ENCODE data around the gene ATAD3C. TPM values are rescaled to one million over a fixed set of nuclear protein-coding genes. Genes with fewer than 3 reads are reported as not detected.
"Not testable (repeated sequence)": the region's sequence is repeated elsewhere in the genome, so short reads cannot be mapped to it uniquely, and the experiment has no call there.

Gene ATAD3C
- total RNA-seq, 1 experiment from 2014 or later: 1.4 TPM

DNA sequence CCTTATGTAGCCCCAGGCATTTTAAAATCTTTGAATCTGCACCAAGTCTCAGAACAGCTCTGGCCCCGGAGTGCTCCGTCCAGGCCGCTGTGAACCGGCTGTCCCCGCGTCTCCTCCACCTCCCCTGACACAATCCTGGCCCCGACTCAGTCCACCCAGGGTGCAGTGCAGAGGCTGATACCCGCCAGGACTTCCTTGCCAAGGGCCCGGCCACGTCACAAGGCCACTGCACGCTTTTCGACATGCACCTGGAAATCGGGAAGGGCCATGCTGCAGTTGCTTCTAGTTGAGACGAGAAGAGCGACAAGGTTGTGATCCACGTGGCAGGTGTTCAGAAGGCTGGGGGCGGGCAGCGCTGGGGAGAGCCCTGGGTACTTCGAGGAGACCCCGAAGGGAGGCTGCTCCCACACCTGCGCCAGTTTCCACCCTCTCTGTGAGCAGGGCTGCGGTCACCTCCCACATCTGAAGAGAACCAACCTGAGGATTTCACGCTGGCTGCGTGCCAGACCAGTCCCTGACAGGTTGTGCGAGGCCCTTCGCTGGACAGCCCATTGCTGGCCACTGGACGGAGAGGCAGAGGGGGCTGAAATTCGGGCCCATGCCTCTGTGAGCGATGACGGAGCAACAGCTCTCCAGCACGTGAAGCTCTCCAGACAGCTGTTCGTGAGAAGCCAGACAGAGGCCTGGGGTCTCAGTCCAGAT is 7.3 kb upstream of the ATAD3C start:
- intact Hi-C loops (cut with micrococcal nuclease): no loop called here
- no peaks in the 10 kb centered on the region for H3F3A ChIP-seq (ENCODE audit: low read length, unreplicated experiment)

DNA sequence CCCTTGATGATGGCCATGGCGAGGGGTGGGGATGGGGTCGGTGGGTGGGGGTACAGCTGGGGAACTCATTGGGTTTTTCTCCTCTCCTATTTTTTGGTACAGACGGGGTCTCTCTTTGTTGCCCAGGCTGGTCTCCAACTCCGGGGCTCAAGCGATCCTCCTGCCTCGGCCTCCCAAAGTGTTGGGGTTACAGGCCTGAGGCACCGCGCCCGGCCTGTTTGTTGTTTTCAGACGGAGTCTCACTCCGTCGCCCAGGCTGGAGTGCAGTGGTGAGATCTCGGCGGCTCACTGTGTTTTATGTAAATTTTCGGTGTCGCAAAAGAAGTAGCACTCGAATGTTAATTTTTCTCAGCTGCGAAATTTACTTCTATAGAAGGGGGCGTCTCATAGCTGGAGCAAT is 2.9 kb upstream of the ATAD3C start:
- H4K20me1 ChIP-seq (ENCODE audit: low read length); H3K27ac ChIP-seq (ENCODE audit: low read length); DNase-seq; BruUV-seq (replicated peaks); H3K9me2 ChIP-seq (replicated peaks; ENCODE audit: low read length); H3K9ac ChIP-seq (ENCODE audit: low read length); H2AFZ ChIP-seq (ENCODE audit: low read length); H3K27me3 ChIP-seq (ENCODE audit: low read length); intact Hi-C loops (cut with micrococcal nuclease); ATAC-seq; H3F3A ChIP-seq (ENCODE audit: low read length, unreplicated experiment); H3K36me3 ChIP-seq (ENCODE audit: low read depth, low read length); CTCF ChIA-PET; H3K79me2 ChIP-seq (ENCODE audit: low read length); H3K4me1 ChIP-seq (ENCODE audit: insufficient read depth, low read length); H3K4me3 ChIP-seq (ENCODE audit: low read length); POLR2A ChIA-PET (ENCODE audit: unreplicated experiment); H3K9me3 ChIP-seq (ENCODE audit: low read length); H3K4me2 ChIP-seq (ENCODE audit: low read length): not testable (repeated sequence)

More for the DNA sequence above, 7.3 kb upstream of the ATAD3C start:
- Histone ChIP-seq H3K27ac (ENCODE audit: low read length) (no peak overlapping the region), H3K27me3 (ENCODE audit: low read length) (no peaks in the 10 kb centered on the region), H3K4me1 (ENCODE audit: insufficient read depth, low read length) (no peaks in the 10 kb centered on the region), H3K9me2 (replicated peaks; ENCODE audit: low read length) (no peaks in the 10 kb centered on the region), H2AFZ (ENCODE audit: low read length) (no peak overlapping the region), H3K4me3 (ENCODE audit: low read length) (no peak overlapping the region), H3K9me3 (ENCODE audit: low read length) (no peaks in the 10 kb centered on the region), H3K4me2 (ENCODE audit: low read length) (no peak overlapping the region), H3K36me3 (ENCODE audit: low read depth, low read length) (no peaks in the 10 kb centered on the region), H3K9ac (ENCODE audit: low read length) (no peak overlapping the region), H4K20me1 (ENCODE audit: low read length) (no peaks in the 10 kb centered on the region), H3K79me2 (ENCODE audit: low read length) (no peaks in the 10 kb centered on the region)
- TF ChIP-seq EZH2 (IDR thresholded peaks at IDR 0.05; ENCODE audit: low read length, unreplicated experiment) (no peak), EZH2phosphoT487 (IDR thresholded peaks at IDR 0.05; ENCODE audit: borderline replicate concordance, low read length) (no peak)
- TF ChIP-seq, protein P1, sequence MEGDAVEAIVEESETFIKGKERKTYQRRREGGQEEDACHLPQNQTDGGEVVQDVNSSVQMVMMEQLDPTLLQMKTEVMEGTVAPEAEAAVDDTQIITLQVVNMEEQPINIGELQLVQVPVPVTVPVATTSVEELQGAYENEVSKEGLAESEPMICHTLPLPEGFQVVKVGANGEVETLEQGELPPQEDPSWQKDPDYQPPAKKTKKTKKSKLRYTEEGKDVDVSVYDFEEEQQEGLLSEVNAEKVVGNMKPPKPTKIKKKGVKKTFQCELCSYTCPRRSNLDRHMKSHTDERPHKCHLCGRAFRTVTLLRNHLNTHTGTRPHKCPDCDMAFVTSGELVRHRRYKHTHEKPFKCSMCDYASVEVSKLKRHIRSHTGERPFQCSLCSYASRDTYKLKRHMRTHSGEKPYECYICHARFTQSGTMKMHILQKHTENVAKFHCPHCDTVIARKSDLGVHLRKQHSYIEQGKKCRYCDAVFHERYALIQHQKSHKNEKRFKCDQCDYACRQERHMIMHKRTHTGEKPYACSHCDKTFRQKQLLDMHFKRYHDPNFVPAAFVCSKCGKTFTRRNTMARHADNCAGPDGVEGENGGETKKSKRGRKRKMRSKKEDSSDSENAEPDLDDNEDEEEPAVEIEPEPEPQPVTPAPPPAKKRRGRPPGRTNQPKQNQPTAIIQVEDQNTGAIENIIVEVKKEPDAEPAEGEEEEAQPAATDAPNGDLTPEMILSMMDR (conservative IDR thresholded peaks at IDR 0.05; ENCODE audit: low read depth, low read length): no peak
- CTCF ChIA-PET: interaction anchor here (0.6 to 1.6 kb wide), 3 partner anchors 16 to 62 kb away, joined by 3 to 6 read pairs (median 3); no protein-coding TSS in a partner anchor
- DNase-seq (no peak), ATAC-seq (no peak)
- no TSS peak for BruUV-seq (replicated peaks)
- POLR2A ChIA-PET (ENCODE audit: unreplicated experiment): no interaction called here

DNA sequence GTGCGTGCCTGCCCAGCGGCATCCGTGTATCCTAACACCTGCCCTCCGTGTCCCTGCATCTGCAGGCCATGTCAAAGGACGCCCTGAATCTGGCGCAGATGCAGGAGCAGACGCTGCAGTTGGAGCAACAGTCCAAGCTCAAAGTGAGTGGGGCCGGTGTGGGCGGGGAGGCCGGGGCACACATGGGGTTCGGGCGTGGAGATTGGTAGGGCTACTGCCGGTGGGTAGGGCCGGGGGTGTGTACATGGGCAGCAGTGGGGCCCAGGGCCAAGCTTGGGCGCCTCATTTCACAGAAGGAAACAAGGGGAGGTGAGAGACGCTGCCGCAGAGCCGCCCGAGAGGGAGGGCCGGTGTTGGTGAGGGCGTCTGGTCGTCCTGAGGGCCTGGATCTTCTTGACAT is 1.1 kb downstream of the ATAD3C start:
- DNase-seq; H3K9ac ChIP-seq (ENCODE audit: low read length); H3K4me1 ChIP-seq (ENCODE audit: insufficient read depth, low read length); H3K4me2 ChIP-seq (ENCODE audit: low read length); ATAC-seq; H3K9me2 ChIP-seq (replicated peaks; ENCODE audit: low read length); H3K79me2 ChIP-seq (ENCODE audit: low read length); H3K27ac ChIP-seq (ENCODE audit: low read length); H3K4me3 ChIP-seq (ENCODE audit: low read length); H3K27me3 ChIP-seq (ENCODE audit: low read length); BruUV-seq (replicated peaks); CTCF ChIA-PET; POLR2A ChIA-PET (ENCODE audit: unreplicated experiment); H4K20me1 ChIP-seq (ENCODE audit: low read length); H3F3A ChIP-seq (ENCODE audit: low read length, unreplicated experiment); H3K9me3 ChIP-seq (ENCODE audit: low read length); H2AFZ ChIP-seq (ENCODE audit: low read length); H3K36me3 ChIP-seq (ENCODE audit: low read depth, low read length); intact Hi-C loops (cut with micrococcal nuclease): not testable (repeated sequence)

Measured in PC-3 (cell line).